Left forelimb (tissue), 1 donor: ENCODE measurements around the gene LDB2.
"Not testable (repeated sequence)": the region's sequence is repeated elsewhere in the genome, so short reads cannot be mapped to it uniquely, and the experiment has no call there.

Experiments
- DNase-seq: peaks from one replicate; pipeline ENCODE4 v3.0.0-alpha.2; 2018; ENCODE audit warnings: low spot score

The LDB2 gene

DNA sequence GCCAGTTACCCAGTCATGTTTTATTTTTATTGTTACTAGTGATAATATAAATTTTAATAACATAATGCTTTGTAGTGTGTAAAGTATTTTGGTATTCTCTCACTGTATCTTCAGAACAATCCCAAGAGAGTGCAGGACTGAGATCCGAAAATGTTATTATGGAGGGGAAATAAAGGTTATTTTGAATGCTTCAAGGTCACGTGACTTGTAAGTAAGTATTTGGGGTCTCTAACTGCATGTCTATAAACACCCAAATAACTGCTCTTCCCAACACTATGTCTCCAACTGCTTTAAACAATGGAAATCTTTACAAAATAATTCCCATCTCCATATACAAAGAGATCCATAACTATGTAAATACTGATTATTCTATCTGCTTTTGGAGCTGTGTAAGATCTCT is 302.2 kb downstream of the LDB2 start:
- no peak for DNase-seq

GRCh38 chr4:16594128-16594527 is 304.3 kb downstream of the LDB2 start:
- no peak for DNase-seq

- DNase-seq, result no peak
Measured at GRCh38 chr4:16593386-16593785, 305.1 kb downstream of the LDB2 start.

DNA sequence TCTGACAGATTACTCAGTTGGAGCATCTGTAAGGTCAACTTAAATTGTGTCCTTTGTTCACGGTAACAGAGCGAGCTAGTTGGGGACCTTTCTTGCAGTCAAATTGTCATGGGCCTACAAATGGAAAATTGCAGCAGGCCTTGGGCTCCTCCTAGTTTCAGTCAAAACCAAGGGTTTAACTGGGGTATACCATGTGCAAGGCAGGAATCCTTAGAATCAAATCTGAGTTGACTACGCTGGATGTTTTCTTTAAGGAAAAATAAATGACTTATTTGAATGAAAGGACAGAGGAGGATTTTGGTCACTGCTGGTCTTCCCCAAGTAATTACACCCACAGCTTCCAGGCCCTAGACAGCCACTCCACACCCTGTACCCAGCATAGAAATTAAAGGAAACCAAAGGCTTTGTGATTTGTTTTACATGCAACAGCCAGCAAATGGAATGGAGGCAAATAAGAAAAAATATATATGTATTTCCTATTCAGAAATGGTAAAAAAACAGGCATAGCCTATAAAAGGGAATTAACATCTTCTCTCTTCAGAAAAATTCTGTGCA is 307.1 kb downstream of the LDB2 start:
- no peak for DNase-seq

GRCh38 chr4:16590797-16591196 is 307.6 kb downstream of the LDB2 start:
- no peak for DNase-seq

DNA sequence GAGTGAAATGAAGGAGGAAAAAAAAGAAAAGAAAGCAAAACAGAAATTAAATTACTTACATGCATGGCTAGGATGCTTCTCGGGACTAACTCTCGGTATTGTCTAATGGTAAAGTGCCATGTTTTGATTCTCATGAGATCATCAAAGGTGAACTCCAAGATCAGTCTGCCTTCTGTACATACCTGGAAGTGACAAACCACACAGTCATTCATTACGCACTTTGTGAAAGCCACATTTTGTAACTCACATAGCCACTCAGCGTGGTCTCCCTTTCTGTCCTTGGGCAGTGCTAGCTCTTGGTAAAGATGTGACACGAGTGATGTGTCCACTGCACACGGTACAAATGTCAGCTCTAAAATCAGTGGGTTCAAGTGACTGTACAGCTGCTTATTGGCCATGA is 309.8 kb downstream of the LDB2 start:
- DNase-seq, result no peak

DNA sequence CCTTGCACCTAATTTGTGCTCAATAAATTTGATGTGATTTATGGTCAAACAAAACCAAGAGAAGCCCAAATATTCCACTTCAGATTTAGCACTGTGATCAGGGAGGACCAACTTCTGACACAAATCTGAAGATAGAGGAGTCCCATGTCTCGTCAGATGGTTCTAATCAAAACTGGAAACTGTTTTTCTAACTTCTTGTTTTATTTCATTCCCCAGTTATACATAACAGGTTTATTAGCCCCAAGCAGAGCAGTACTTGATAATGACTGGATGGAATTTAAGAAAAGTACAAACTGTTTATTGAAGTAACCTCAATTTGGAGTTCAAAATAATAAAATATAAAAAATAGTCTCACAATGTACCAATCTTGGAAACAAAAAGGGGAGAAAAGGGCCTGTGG is 310.3 kb downstream of the LDB2 start:
- no peak for DNase-seq

DNA sequence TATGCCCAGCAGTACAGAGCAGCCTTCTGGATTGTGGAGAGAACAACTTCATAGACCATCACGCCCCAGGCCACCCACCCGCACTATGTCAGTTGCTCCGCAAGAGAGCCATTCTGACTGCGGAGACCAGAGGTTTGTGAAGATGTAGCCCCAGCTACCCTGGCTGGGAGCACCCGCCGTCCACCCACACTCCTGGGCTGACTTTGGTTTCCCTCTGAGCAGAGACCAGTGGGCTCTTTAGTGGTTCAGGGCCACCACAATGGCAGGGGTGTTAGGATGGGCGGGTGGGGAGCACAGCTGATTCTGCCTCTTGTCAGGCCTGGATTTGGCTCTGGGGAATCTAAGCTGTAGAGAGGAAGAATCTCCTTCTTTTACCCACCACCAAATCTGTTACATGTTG is 313.4 kb downstream of the LDB2 start:
- no peak for DNase-seq

GRCh38 chr4:16583764-16584163 is 314.7 kb downstream of the LDB2 start:
- no peak for DNase-seq

GRCh38 chr4:16582526-16582925 is 315.9 kb downstream of the LDB2 start:
- DNase-seq, result no peak

- no peak for DNase-seq
Measured at GRCh38 chr4:16582036-16582435, 316.4 kb downstream of the LDB2 start.

- DNase-seq, result no peak
Measured at GRCh38 chr4:16581117-16581516, 317.3 kb downstream of the LDB2 start.

DNA sequence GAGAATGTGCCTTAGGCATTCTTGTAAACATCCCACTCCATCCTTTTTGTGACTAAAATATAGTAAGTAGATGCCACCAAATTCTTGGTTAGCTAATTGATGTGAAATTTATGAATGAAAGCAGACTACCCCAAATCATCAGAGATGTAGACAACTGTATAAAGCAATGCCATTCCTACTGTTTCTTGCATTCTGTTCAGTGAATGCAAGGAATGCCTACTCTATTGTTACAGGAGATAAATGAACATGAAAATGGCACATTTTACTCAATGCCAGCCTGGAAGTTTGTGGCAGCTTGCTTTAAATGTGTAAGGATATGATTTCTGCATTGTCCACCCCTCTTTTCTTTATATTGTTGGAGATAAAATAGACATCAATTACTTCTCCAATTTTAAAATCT is 317.9 kb downstream of the LDB2 start:
- no peak for DNase-seq

- DNase-seq, result no peak
Measured at GRCh38 chr4:16579866-16580265, 318.6 kb downstream of the LDB2 start.

- no peak for DNase-seq
Measured at GRCh38 chr4:16577177-16577576, 321.3 kb downstream of the LDB2 start.

DNA sequence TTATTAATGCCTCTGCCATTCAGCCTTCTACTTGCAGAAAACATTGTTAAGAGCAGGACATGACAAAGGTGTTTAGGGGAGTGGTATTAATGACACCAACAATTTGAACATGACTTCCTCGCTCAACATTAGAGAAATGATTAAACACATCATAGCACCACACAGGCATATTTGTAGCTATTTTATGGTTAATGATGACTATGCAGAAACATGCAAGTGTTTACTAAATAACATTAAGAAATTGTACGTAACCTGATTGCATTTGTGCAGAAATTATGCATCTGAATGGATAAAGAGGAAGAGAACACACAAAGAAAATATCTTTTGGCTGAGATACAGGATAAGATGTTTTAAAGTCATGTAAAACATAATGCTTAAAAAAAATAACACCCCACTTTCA is 323.5 kb downstream of the LDB2 start:
- no peak for DNase-seq

DNA sequence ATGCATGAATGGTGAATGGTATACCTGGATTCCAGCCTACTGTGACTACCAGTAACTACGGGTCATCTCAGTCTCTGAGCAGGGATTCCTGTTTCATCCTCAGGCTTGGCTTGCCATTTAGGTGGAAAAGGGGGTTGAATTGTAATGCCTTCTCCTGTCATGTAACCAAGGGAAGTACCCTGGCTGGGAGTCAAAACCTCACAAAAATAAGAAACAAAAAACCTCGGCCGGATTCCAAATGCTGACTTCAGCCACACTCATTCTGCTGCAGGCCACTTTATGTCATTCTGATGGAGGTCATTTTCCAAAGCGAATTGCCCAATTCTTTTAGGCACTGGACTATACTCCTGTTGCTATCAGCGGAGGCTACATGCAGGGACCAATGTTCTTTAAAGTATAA is 324.7 kb downstream of the LDB2 start:
- no peak for DNase-seq

- no peak for DNase-seq
Measured at GRCh38 chr4:16573206-16573605, 325.2 kb downstream of the LDB2 start.

DNA sequence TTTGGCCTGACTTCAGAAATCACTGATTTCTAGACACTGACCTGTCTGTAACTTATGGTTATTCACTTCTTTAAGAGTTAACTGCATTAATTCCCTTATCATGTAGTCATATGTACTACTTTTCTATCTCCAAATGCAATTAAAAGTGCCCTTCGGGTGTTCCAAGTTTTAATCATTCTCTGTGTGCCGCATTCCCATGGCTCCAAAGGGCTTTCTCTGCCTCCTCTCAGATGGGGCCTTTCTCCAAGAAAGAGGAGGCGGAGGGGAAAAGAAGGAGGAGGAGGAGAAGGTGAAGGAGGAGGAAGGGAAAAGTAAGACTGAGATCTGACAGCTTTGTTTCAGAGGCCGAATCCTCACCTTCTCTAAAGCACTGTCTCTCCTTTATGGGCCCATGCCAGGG is 325.8 kb downstream of the LDB2 start:
- no peak for DNase-seq

GRCh38 chr4:16572161-16572560 is 326.3 kb downstream of the LDB2 start:
- no peak for DNase-seq

GRCh38 chr4:16569790-16570189 is 328.7 kb downstream of the LDB2 start:
- no peak for DNase-seq

DNA sequence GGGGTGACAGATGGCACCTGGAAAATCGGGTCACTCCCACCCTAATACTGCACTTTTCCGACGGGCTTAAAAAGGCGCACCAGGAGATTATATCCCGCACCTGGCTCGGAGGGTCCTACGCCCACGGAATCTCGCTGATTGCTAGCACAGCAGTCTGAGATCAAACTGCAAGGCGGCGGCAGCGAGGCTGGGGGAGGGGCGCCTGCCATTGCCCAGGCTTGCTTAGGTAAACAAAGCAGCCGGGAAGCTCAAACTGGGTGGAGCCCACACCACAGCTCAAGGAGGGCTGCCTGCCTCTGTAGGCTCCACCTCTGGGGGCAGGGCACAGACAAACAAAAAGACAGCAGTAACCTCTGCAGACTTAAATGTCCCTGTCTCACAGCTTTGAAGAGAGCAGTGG is 341.1 kb downstream of the LDB2 start:
- not testable (repeated sequence) for DNase-seq

GRCh38 chr4:16555156-16555555 is 343.3 kb downstream of the LDB2 start:
- no peak for DNase-seq

GRCh38 chr4:16550531-16550930 is 347.9 kb downstream of the LDB2 start:
- DNase-seq, result no peak

DNA sequence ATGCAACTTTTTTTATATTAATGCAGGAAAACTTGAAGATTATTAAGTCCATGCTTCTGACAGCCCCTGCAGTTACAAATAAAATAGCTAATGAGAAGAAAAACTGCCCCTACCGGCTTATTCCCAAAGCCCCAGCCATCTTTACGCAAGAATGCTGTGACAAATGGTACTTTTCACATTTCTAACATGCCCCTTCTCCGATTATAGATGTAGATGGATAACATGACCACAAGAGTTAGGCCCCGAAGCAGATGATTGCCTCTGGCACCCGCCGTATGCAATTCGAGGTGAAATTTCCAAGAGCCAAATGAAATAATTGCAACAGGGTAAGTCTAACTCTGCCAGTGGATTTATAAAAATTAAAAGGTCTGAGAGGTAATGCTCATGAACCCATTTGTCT is 352.8 kb downstream of the LDB2 start:
- no peak for DNase-seq
